Fibroblast of lung (primary cell): ENCODE data around the gene OAS1.

Source experiments
- CTCF ChIP-seq, 2 donors: IDR thresholded peaks in 1 of 2; conservative IDR thresholded peaks in 1 of 2; 1 replicate in 1 of 2; 2 replicates in 1 of 2; pipeline ENCODE4 v1.5.1; 2011 to 2012; ENCODE audit warnings: low read length in 2 of 2, control low read depth in 1 of 2, inconsistent platforms in 1 of 2, low read depth in 1 of 2, mild to moderate bottlenecking in 1 of 2
- EZH2 ChIP-seq: IDR thresholded peaks from 2 replicates; pipeline ENCODE4 v1.5.1; 2012; ENCODE audit warnings: low read length, control low read depth, mild to moderate bottlenecking; ENCODE audit errors: missing control alignments

GRCh38 chr12:112964067-112964670 is 57.4 kb downstream of the OAS1 start:
- TF ChIP-seq CTCF (conservative IDR thresholded peaks at IDR 0.05 in 1 of 2, IDR thresholded peaks at IDR 0.05 in 1 of 2; ENCODE audit: low read depth in 1 of 2, low read length in 2 of 2) (no peak), EZH2 (no peak)
